ENCODE results near the gene STAC3. TPM values are rescaled to one million over a fixed set of nuclear protein-coding genes. Genes with fewer than 3 reads are reported as not detected.
A peak's percentile ranks its signal among the peaks of the same experiment; 100 is the strongest.

Gene STAC3
- total RNA-seq, 2 donors from 2014 or later, result 5.9 to 6.8 TPM

GRCh38 chr12:57219205-57219992 lies 31.6 kb downstream of the STAC3 start:
- H3K9me3 Mint-ChIP-seq, result no peaks in the 10 kb centered on the region
- Histone ChIP-seq H3K9ac (ENCODE audit: extremely low read depth, low read length, poor library complexity, severe bottlenecking) (no peak overlapping the region), H3K4me3 (ENCODE audit: low read length) (peak overlapping the region; percentile 45), H3K27me3 (ENCODE audit: control insufficient read depth, insufficient read depth, low read length, poor library complexity, severe bottlenecking) (peaks cover 98% of the 10 kb centered on the region), H3K9me3 (ENCODE audit: control insufficient read depth, low read length) (no peaks in the 10 kb centered on the region), H3K27ac (ENCODE audit: low read depth, low read length) (no peak overlapping the region), H3K36me3 (ENCODE audit: control insufficient read depth, insufficient read depth, low read length) (no peaks in the 10 kb centered on the region), H3K4me1 (ENCODE audit: control insufficient read depth, insufficient read depth, low read length) (peaks cover 4% of the 10 kb centered on the region)
- H3K27me3 Mint-ChIP-seq (ENCODE audit: insufficient read depth), result peaks cover 94% of the 10 kb centered on the region
- TF ChIP-seq CTCF (conservative IDR thresholded peaks at IDR 0.05), result no peak
- DNase-seq, result peak; percentile 67
- H3K4me1 Mint-ChIP-seq, result peaks cover 41% of the 10 kb centered on the region
- no peak overlapping the region for H3K27ac Mint-ChIP-seq
- 23 to 32% methylated on average over 5 to 14 of the region's 14 CpGs for WGBS, 2 experiments (ENCODE audit: insufficient coverage in 1 of 2, insufficient read length in 1 of 2)
- no peaks in the 10 kb centered on the region for H3K36me3 Mint-ChIP-seq (ENCODE audit: low read depth)
- H3K4me3 Mint-ChIP-seq, result peak overlapping the region; percentile 30

- H3K4me3 ChIP-seq (ENCODE audit: low read length), result no peak overlapping the region
- 71 to 74% methylated on average over 3 to 5 of the region's 5 CpGs for WGBS, 2 experiments (ENCODE audit: insufficient coverage in 1 of 2, insufficient read length in 1 of 2)
These were observed 32.7 kb downstream of the STAC3 start for GRCh38 chr12:57218030-57218853.

More at GRCh38 chr12:57218030-57218853, 32.7 kb downstream of the STAC3 start:
- Mint-ChIP-seq H3K27me3 (ENCODE audit: insufficient read depth) (peaks cover 94% of the 10 kb centered on the region), H3K27ac (no peak overlapping the region), H3K4me3 (peak overlapping the region; percentile 48), H3K4me1 (peaks cover 49% of the 10 kb centered on the region), H3K9me3 (no peaks in the 10 kb centered on the region), H3K36me3 (ENCODE audit: low read depth) (no peaks in the 10 kb centered on the region)
- Histone ChIP-seq H3K27ac (ENCODE audit: low read depth, low read length) (no peak overlapping the region), H3K4me1 (ENCODE audit: control insufficient read depth, insufficient read depth, low read length) (peaks cover 4% of the 10 kb centered on the region), H3K36me3 (ENCODE audit: control insufficient read depth, insufficient read depth, low read length) (no peaks in the 10 kb centered on the region), H3K9ac (ENCODE audit: extremely low read depth, low read length, poor library complexity, severe bottlenecking) (no peak overlapping the region), H3K27me3 (ENCODE audit: control insufficient read depth, insufficient read depth, low read length, poor library complexity, severe bottlenecking) (peaks cover 97% of the 10 kb centered on the region), H3K9me3 (ENCODE audit: control insufficient read depth, low read length) (no peaks in the 10 kb centered on the region)
- TF ChIP-seq CTCF (conservative IDR thresholded peaks at IDR 0.05), result no peak
- no peak for DNase-seq
